IMR-90 (cell line): Measurements from ENCODE around the gene TAS1R1. TPM values are rescaled to one million over a fixed set of nuclear protein-coding genes. Genes with fewer than 3 reads are reported as not detected.
A peak's percentile ranks its signal among the peaks of the same experiment; 100 is the strongest.

ENCODE experiments used
- ATAC-seq: fragments of 200-7000 bp; cut with Tn5 transposase; 2 replicates; pipeline ENCODE4 v1.9.1; 2020; ENCODE audit warnings: low read depth, mild to moderate bottlenecking, moderate library complexity
- BruUV-seq: library from RNA; stranded (reverse); fragments of 400-500 nt; replicated peaks from 2 replicates; lab custom pipeline; 2021; lab: Mats Ljungman, UMichigan
- CTCF ChIA-PET: fragments of 300-600 bp; formaldehyde crosslinking; extraction: SDS; loops from one replicate; lab custom pipeline; 2021; ENCODE audit warnings: antibody characterized with exemption; lab: Yijun Ruan, JAX
- POLR2A ChIA-PET: fragments of 300-600 bp; sonication (Branson Sonifier 250); formaldehyde crosslinking; loops from one replicate; lab custom pipeline; 2022; ENCODE audit warnings: antibody characterized with exemption; ENCODE audit not compliant: unreplicated experiment; lab: Charles Lee
- DNase-seq: peaks from one replicate; pipeline ENCODE4 v3.0.0; 2013
- H2AFZ ChIP-seq: replicated peaks from 2 replicates; pipeline ENCODE3; 2013; ENCODE audit warnings: low read length, mild to moderate bottlenecking; ENCODE audit not compliant: poor library complexity
- H2AK5ac ChIP-seq: 2 replicates; pipeline ENCODE4 v1.6.1; 2013; ENCODE audit warnings: low read depth, low read length, inconsistent platforms
- H2AK9ac ChIP-seq: replicated peaks from 2 replicates; pipeline ENCODE3; 2013; ENCODE audit warnings: mild to moderate bottlenecking, low read depth, low read length, moderate library complexity; ENCODE audit not compliant: poor library complexity
- H2BK120ac ChIP-seq: 2 replicates; pipeline ENCODE4 v1.6.1; 2013; ENCODE audit warnings: low read depth, low read length, inconsistent platforms
- H2BK15ac ChIP-seq: 3 replicates; pipeline ENCODE4 v1.6.1; 2013; ENCODE audit warnings: low read depth, low read length, inconsistent platforms
- H2BK20ac ChIP-seq: 2 replicates; pipeline ENCODE4 v1.6.1; 2013; ENCODE audit warnings: low read depth, mild to moderate bottlenecking, inconsistent platforms, low read length, moderate library complexity
- H2BK5ac ChIP-seq: 2 replicates; pipeline ENCODE4 v1.6.1; 2013; ENCODE audit warnings: mild to moderate bottlenecking, low read depth, low read length, inconsistent platforms; ENCODE audit not compliant: poor library complexity, severe bottlenecking
- H3K14ac ChIP-seq: replicated peaks from 2 replicates; pipeline ENCODE4 v1.6.1; 2013; ENCODE audit warnings: low read depth, low read length, inconsistent platforms
- H3K18ac ChIP-seq: 2 replicates; pipeline ENCODE4 v1.6.1; 2013; ENCODE audit warnings: low read depth, low read length, control low read depth
- H3K23ac ChIP-seq: 2 replicates; pipeline ENCODE4 v1.6.1; 2013; ENCODE audit warnings: low read depth, low read length, inconsistent platforms
- H3K27ac ChIP-seq: 2 replicates; pipeline ENCODE4 v1.5.1; 2013; ENCODE audit warnings: mild to moderate bottlenecking, control low read depth, low read length; ENCODE audit not compliant: insufficient read depth
- H3K27me3 ChIP-seq: 2 replicates; pipeline ENCODE4 v1.6.1; 2013; ENCODE audit warnings: low read length; ENCODE audit not compliant: control insufficient read depth, insufficient read depth
- H3K36me3 ChIP-seq: 2 replicates; pipeline ENCODE4 v1.6.1; 2013; ENCODE audit warnings: low read length, mixed read lengths; ENCODE audit not compliant: control insufficient read depth, insufficient read depth
- H3K4ac ChIP-seq: 2 replicates; pipeline ENCODE4 v1.6.1; 2013; ENCODE audit warnings: low read depth, low read length, inconsistent platforms
- H3K4me1 ChIP-seq: 2 replicates; pipeline ENCODE4 v1.6.1; 2013; ENCODE audit warnings: low read length, mixed read lengths; ENCODE audit not compliant: control insufficient read depth, insufficient read depth
- H3K4me2 ChIP-seq: 2 replicates; pipeline ENCODE4 v1.6.1; 2013; ENCODE audit warnings: low read depth, mild to moderate bottlenecking, control low read depth, low read length, moderate library complexity
- H3K4me3 ChIP-seq: 2 replicates; pipeline ENCODE4 v1.5.1; 2013; ENCODE audit warnings: low read depth, mild to moderate bottlenecking, control low read depth, low read length, moderate library complexity; ENCODE audit not compliant: insufficient read depth
- H3K56ac ChIP-seq: 2 replicates; pipeline ENCODE4 v1.6.1; 2013; ENCODE audit warnings: low read length, inconsistent platforms; ENCODE audit not compliant: insufficient read depth; ENCODE audit errors: extremely low read depth
- H3K79me1 ChIP-seq, 2 experiments: 2 replicates each; pipeline ENCODE4 v1.6.1; 2013; ENCODE audit warnings: low read length in 2 of 2, inconsistent platforms in 1 of 2, low read depth in 1 of 2
- H3K9ac ChIP-seq: 2 replicates; pipeline ENCODE4 v1.6.1; 2013; ENCODE audit warnings: low read depth, low read length, control low read depth
- H3K9me1 ChIP-seq: 2 replicates; pipeline ENCODE4 v1.6.1; 2013; ENCODE audit warnings: low read length, inconsistent platforms; ENCODE audit not compliant: insufficient read depth
- H3K9me3 ChIP-seq: 2 replicates; pipeline ENCODE4 v1.6.1; 2013; ENCODE audit warnings: low read length; ENCODE audit not compliant: control insufficient read depth, insufficient read depth
- H4K20me1 ChIP-seq: 2 replicates; pipeline ENCODE4 v1.6.1; 2013; ENCODE audit warnings: low read length, inconsistent platforms; ENCODE audit not compliant: insufficient read depth
- H4K5ac ChIP-seq: 2 replicates; pipeline ENCODE4 v1.6.1; 2013; ENCODE audit warnings: mild to moderate bottlenecking, low read depth, low read length, control low read depth
- H4K8ac ChIP-seq, 2 experiments: 2 replicates each; pipeline ENCODE4 v1.6.1; 2013; ENCODE audit warnings: low read depth in 2 of 2, low read length in 2 of 2, control low read depth in 1 of 2, inconsistent platforms in 1 of 2
- H4K91ac ChIP-seq: 2 replicates; pipeline ENCODE4 v1.6.1; 2013; ENCODE audit warnings: low read depth, low read length, inconsistent platforms; ENCODE audit not compliant: insufficient read depth
- CEBPB ChIP-seq: IDR thresholded peaks from 2 replicates; pipeline ENCODE4 v1.6.1; 2012; ENCODE audit warnings: low read depth, low read length, improper control_type of control experiment
- CTCF ChIP-seq: conservative IDR thresholded peaks from 2 replicates; pipeline ENCODE4 v1.5.1; 2012; ENCODE audit warnings: mild to moderate bottlenecking, low read depth, low read length, improper control_type of control experiment
- NFE2L2 ChIP-seq: fragments of 150-350 bp; IDR thresholded peaks from 2 replicates; pipeline ENCODE4 v1.6.1; 2016; ENCODE audit warnings: low read depth, mild to moderate bottlenecking, low read length
- RFX5 ChIP-seq: IDR thresholded peaks from 2 replicates; pipeline ENCODE4 v1.8.0; 2012; ENCODE audit warnings: low read depth, mild to moderate bottlenecking, low read length, moderate library complexity
- WGBS, 2 experiments: methylation state at CpG; one replicate each; pipeline versions ENCODE4 v1.1.5 to v1.1.7; 2013; ENCODE audit warnings: missing lambda C conversion rate in 2 of 2; ENCODE audit not compliant: insufficient read length in 1 of 2; ENCODE audit errors: extremely low coverage in 2 of 2; 5-methylcytosine and 5-hydroxymethylcytosine counted together
- dilution Hi-C: fragments of 300-500 bp; cut with HindIII; formaldehyde crosslinking; loops from one replicate; pipeline ENCODE4 v1.14.3; 2018; ENCODE audit warnings: low sequenced_read_pairs; ENCODE audit not compliant: unreplicated experiment
- in situ Hi-C: fragments of 300-500 bp; cut with MboI; formaldehyde crosslinking; loops from 3 replicates; pipeline ENCODE4 v1.14.3; 2019; ENCODE audit warnings: low sequenced_read_pairs, inconsistent platforms, mixed read lengths
- intact Hi-C: fragments of 100-400 bp; cut with micrococcal nuclease; formaldehyde crosslinking; loops from 2 replicates; pipeline ENCODE4 v1.10.0; 2022
- polyA plus RNA-seq, 3 experiments: library from polyadenylated mRNA; depleted of rRNA; stranded (reverse); fragments of >200 nt; gene quantifications; 2 replicates each; pipeline ENCODE4 v1.2.3, GENCODE V29; 2012; ENCODE audit warnings: low replicate concordance in 1 of 3
- total RNA-seq: library from RNA; depleted of rRNA; stranded (reverse); fragments of >200 nt; gene quantifications from 2 replicates; pipeline ENCODE4 v1.2.3, GENCODE V29; 2012

TAS1R1 gene
- total and polyA plus RNA-seq, 2 of the 4 experiments (the other 2 are of a cell fraction) = 0.05 TPM; not detected in 1

DNA sequence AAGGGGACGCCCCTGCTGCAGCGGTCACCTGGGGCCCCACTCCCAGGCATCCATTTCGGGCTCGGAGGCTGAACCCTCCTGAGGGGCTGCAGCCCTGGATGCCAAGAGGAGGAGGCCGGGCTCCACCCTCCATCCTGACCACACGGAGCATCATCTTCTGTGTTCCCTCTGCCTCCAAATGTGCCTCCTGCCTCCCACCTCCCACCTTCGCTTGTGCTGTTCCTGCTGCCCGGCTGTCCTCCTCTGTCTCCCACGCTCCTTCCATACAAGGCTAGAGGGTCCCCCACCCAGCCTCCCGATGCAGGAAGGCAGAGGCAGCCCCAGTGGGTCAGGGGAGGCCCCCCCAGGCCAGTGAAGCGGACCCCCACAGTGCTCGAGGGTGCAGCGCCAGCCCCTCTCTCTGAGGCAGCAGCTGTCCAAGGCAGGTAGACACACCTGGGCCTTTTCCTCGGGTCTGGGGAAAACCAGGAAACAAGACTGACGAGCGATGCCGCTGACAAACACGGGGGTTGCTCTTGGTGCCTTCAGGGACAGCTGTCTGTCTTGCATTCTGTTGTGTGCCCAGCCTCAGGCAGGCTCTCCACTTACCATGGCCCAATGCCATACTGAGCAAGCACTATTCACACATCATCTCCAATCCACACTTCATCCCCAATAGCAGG is 46.8 kb upstream of the TAS1R1 start:
- Histone ChIP-seq H4K91ac (no peak overlapping the region), H3K9ac (no peak overlapping the region), H3K27ac (no peak overlapping the region), H3K9me3 (no peaks in the 10 kb centered on the region), H3K18ac (no peak overlapping the region), H3K56ac (no peak overlapping the region), H2BK15ac (no peak overlapping the region), H3K4ac (no peak overlapping the region), H3K27me3 (peaks cover 4% of the 10 kb centered on the region; the same call in 1 of the 2 replicates), H2BK5ac (no peak overlapping the region), H3K4me1 (no peaks in the 10 kb centered on the region), H4K5ac (no peak overlapping the region), H4K8ac (no peak overlapping the region), H2AK9ac (peak overlapping the region; percentile 16), H3K14ac (no peak overlapping the region), H3K36me3 (no peaks in the 10 kb centered on the region), H3K4me2 (no peak overlapping the region), H2BK120ac (no peak overlapping the region), H3K23ac (no peak overlapping the region), H2BK20ac (no peak overlapping the region), H3K9me1 (no peaks in the 10 kb centered on the region), H3K79me1 (no peaks in the 10 kb centered on the region), H3K4me3 (no peak overlapping the region), H2AFZ (peak overlapping the region; percentile 41), H2AK5ac (no peak overlapping the region), H4K20me1 (no peaks in the 10 kb centered on the region)
- intact Hi-C loops = no loop called here
- WGBS, 2 experiments = 81% methylated on average over 6 of the region's 18 CpGs; no CpG with 5 or more reads in 1 of the 2 experiments
- dilution Hi-C loops = no loop called here
- no peak for ATAC-seq
- BruUV-seq = no TSS peak
- POLR2A ChIA-PET = no interaction called here
- CTCF ChIA-PET = no interaction called here
- no peak for TF ChIP-seq NFE2L2
- no peak for TF ChIP-seq CEBPB
- TF ChIP-seq CTCF = no peak
- TF ChIP-seq RFX5 = no peak
- no peak for DNase-seq
- in situ Hi-C loops = no loop called here
